ENCODE results near the gene CRYL1.

DNA sequence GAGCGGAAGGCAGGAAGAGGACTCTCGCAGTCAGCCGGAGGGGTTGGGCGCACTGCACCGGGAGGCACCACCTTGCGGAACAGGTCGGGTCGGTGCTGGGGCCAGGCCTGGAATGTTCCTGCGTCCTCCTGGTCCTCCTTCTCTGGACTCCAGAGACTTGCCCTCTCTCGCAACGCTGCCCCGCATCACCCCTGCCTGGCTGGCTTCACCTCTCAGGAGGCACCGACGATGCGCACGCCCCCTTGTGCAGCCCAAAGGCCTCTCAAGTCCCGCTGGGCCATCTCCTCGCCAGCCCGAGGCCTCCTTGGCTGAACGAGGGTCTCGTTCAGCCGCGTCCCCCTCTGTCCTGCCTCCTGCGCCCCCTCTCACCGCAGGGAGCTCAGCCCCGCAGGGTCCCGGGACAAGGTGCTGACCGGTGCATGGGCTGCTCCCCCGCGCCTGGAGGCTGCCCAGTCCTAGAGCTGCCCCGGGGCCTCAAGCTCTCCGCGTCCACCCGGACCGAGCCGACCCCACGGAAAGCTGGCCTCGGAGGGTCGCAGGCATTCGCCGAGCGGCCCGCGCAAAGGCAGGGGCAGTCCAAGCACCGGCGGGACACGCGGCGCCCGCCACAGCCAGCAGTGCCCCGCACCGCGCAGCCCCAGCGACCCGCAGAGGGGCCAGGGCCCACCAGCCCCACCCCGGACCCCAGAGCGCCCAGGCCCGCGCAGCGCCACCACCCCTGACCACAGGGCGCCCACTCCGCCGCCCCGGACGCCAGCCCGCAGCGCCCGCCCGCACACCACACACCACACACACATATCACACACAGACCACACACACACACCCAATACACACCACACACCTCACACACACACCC, 133.8 kb downstream of the CRYL1 start:
- TF ChIP-seq, protein P1, sequence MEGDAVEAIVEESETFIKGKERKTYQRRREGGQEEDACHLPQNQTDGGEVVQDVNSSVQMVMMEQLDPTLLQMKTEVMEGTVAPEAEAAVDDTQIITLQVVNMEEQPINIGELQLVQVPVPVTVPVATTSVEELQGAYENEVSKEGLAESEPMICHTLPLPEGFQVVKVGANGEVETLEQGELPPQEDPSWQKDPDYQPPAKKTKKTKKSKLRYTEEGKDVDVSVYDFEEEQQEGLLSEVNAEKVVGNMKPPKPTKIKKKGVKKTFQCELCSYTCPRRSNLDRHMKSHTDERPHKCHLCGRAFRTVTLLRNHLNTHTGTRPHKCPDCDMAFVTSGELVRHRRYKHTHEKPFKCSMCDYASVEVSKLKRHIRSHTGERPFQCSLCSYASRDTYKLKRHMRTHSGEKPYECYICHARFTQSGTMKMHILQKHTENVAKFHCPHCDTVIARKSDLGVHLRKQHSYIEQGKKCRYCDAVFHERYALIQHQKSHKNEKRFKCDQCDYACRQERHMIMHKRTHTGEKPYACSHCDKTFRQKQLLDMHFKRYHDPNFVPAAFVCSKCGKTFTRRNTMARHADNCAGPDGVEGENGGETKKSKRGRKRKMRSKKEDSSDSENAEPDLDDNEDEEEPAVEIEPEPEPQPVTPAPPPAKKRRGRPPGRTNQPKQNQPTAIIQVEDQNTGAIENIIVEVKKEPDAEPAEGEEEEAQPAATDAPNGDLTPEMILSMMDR (IDR thresholded peaks at IDR 0.05): no peak
- TF ChIP-seq POLR2A (IDR thresholded peaks at IDR 0.05): no peak
- TF ChIP-seq EP300 (IDR thresholded peaks at IDR 0.05): no peak
